NCI-H1092 treated with DMSO at 0.1 percent for 48 hours (cell line): ENCODE measurements around the gene CPNE2.

Source experiments
- DNase-seq: peaks from one replicate; lab custom pipeline; 2025; lab: John Stamatoyannopoulos, UW

The CPNE2 gene

DNA sequence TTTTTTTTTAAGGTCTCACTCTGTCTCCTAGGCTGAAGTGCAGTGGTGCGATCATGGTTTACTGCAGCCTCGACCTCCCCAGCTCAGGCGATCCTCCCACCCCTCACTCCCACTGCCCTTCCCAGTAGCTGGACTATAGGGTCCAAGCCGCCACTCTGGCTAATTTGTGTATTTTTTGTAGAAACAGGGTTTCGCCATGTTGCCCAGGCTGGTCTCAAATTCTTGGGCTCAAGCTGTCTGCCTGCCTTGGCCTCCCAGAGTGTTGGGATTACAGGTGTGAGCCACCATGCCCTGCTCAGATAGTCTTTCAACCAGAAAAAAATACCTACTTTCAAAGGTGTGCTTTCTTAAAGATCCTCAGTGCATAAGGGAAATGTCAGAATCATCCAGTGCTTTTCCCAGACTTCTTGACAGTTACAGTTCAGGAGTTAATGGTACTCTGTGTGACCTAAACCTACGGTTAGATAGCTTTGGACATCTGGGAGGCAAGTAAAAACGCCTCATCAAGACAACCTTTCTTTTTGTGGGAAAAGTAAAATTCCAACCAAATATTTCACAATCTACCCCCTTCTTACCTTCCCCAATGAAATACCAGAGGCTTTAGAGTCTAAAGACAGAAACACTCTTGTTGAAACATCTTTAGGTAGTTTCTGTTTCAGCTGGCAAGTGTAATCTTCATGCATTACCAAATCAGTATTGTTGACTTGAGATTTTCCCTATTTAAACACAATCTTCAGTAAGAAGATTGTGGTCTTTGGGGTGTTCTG lies 100.5 kb downstream of the CPNE2 start:
- no peak for DNase-seq

DNA sequence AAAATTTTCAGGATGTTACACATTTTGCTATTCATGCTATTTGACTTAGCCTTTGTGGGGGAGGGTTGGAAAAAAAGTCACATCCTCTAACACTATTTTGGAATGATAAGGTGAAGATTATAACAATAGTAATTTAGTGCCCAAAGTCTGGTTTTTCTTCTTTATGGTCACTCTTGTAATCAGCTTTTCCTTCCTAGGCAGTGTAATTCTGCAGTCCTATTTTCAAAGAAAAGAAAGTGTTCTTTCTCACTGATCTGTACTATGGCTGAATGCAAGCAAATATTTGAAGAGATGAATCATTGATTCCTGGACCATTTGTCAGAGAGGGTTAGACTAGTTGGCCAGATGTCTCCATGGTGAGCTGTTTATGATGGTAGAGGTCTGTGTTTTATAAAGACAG lies 102.1 kb downstream of the CPNE2 start:
- DNase-seq: peak; percentile 14

GRCh38 chr16:57196286-57196685 lies 103.9 kb downstream of the CPNE2 start:
- no peak for DNase-seq

DNA sequence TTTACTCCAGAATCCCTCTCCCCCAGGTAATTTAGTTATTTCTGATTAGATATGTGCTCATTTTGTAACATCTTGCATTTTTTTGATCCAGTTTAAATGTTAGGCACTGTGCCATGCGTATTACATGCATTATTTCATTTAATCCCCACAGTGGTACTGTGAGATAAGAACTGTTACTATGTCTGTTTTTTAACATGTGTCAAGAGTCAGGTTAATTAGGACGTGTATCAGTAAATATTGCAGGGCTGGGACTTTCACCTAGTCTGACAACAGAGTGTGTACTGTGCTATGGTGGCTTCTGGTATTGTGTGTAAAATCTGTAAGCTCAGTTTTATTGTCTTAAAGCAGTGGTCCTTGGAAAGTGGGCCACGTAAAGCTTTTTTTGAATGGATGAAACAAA lies 104.4 kb downstream of the CPNE2 start:
- no peak for DNase-seq
